NOMO-1 (cell line): ENCODE results near the gene PKNOX2.

Experiments
- DNase-seq, 2 experiments: peaks; one replicate each; lab custom pipeline; 2025; ENCODE audit not compliant: unreplicated experiment in 2 of 2; lab: John Stamatoyannopoulos, UW

PKNOX2 gene

GRCh38 chr11:125304136-125304535, 139.6 kb downstream of the PKNOX2 start:
- no peak for DNase-seq

GRCh38 chr11:125304876-125305275, 140.3 kb downstream of the PKNOX2 start:
- DNase-seq = no peak

GRCh38 chr11:125305345-125305744, 140.8 kb downstream of the PKNOX2 start:
- DNase-seq = no peak

- no peak for DNase-seq
These were observed 141.9 kb downstream of the PKNOX2 start for GRCh38 chr11:125306476-125306875.

DNA sequence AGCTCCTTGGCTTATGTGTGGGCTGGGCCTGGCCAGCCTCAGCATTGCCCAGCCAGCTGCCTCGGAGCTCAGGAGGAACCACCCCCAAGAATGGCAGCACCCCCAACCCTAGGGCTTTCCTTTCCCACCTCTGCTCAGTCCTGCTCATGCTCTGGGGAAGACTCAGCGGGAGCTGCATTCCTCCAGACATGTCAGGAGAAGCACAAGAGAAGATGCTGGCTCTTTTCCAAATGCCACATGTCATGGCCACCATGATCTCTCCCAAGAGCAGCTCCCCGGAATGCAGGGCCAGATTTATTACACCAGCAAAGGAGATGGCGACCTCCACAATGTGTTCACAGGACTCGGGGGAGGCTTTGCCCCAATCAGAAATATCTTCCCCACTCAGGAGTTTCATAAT, 143.7 kb downstream of the PKNOX2 start:
- no peak for DNase-seq

GRCh38 chr11:125312391-125312790, 147.8 kb downstream of the PKNOX2 start:
- no peak for DNase-seq

- no peak for DNase-seq
These were observed 148.3 kb downstream of the PKNOX2 start for GRCh38 chr11:125312812-125313211.

GRCh38 chr11:125313271-125314219, 149.0 kb downstream of the PKNOX2 start:
- DNase-seq = no peak

DNA sequence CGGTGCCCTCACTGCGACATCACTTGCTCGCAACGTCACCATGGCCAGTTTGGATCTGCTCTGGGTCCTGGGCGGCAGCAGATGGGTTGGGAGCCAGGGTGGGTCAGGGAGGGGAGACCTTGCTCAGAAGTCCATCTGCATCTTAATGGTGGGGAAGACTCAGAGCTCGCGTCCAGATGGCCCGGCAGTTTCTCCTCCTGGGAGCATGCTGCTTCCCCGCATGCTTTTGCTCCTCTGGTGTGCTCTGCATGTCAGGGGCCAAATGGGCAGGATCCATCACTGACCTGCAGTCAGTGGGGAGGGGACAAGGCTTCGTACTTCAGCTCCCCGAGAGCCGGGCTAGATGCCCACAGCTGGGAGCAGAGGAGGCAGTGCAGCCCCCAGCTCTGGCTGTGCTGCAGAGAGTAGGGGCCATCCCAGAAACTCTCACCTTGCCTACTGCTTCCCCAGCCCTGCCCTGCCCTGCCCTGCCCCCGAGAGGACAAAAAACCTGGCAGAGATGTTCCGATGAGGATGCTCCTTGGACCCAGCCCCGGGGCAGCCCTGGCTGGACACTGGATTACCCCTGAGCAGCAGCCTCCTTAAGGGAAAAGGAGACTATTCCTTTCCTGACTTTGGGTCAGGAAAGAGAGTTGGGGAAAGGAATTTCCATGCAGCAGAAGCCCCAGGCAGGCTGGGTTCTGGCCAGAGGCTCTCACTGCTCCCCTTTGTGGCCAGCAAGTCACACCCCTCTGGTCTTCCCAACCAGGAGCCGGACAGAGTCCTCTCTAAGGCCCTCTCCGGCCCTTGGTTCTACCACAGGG, 149.9 kb downstream of the PKNOX2 start:
- DNase-seq = no peak

GRCh38 chr11:125315079-125315740, 150.7 kb downstream of the PKNOX2 start:
- no peak for DNase-seq

- DNase-seq = no peak
These were observed 152.9 kb downstream of the PKNOX2 start for GRCh38 chr11:125317416-125317815.

DNA sequence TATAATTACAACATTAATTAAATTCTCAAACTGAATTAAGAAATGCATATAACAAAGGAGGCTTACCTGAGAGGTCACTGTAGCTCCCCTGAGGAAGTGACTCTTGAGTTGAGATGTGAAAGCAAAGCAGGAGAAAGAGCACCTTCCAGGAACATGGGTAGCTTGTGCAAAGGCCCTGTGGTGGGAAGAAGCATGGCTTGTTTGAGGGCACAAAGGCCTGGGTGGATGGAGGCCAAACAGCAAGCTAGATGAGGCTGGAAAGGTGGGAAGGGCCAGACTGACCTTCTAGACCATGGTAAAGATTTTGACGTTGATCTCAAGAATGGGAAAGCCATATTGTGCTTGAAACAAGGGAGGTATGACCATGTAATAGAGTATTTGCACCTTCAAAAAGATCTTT, 155.1 kb downstream of the PKNOX2 start:
- no peak for DNase-seq

- DNase-seq = no peak
These were observed 156.0 kb downstream of the PKNOX2 start for GRCh38 chr11:125320347-125321076.

- DNase-seq = no peak
These were observed 157.7 kb downstream of the PKNOX2 start for GRCh38 chr11:125322289-125322688.

GRCh38 chr11:125325196-125325595, 160.6 kb downstream of the PKNOX2 start:
- no peak for DNase-seq

- DNase-seq = no peak
These were observed 161.6 kb downstream of the PKNOX2 start for GRCh38 chr11:125326126-125326525.

DNA sequence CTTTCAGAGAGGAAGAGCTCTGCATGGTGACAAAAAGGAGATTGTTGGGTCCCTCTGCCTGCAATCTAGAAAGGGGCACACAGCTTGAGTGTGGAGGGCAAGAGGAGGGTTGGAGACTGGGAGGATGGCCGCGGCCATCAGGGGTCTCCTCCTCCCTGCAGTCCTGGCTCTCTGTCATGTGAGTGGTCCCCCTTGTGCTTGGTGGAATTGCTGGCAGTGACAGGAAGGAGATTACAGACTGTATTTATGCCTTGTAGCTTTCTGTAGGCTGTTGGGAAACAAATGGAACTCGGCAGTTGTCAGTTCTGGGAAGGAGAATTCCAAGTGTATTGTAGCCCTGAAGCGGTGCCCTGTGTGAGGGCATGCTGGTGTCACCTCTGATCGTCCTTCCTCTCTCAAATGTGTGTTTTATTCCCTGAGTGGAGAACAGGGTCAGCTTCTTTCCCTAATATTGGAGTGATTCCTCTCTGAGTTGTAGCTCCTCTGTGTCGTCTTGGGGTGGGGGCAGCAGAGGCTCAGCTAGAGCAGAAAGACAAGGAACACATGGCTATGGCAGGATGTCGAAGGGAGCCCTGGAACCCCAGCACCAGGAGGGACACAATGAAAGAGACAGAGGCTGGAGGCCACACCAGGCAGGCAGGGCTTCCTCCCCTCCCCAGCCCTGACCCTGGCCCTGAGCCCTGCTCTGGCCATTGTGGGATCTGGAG, 163.1 kb downstream of the PKNOX2 start:
- no peak for DNase-seq

GRCh38 chr11:125328225-125328580, 163.7 kb downstream of the PKNOX2 start:
- no peak for DNase-seq

DNA sequence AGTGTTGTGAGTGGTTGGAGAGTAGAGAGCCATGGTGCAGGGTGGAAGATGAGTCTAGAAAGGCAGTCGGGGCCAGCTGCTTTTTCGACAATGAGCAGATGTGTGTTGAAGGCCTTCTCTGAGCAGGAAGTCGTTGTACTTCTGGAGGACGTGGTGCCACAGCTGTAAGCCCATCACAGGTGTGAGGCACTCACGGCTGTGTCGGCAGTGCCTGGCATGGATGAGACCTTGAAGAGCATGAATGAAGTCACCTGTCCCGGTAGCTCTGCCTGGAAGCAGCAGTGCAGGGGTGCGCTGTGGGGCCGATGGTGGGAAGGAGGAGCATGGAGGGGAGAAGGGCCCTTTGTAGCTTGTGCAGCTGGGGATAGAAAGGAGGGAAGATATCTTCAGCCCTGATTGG, 165.2 kb downstream of the PKNOX2 start:
- DNase-seq = no peak
